ENCODE data around the gene HOXB2. TPM values are rescaled to one million over a fixed set of nuclear protein-coding genes. Genes with fewer than 3 reads are reported as not detected.

The HOXB2 gene
- total and polyA plus RNA-seq, 2 experiments from 2014 or later: not detected

- peaks cover 38% of the 10 kb centered on the region for H3K27me3 Mint-ChIP-seq (ENCODE audit: insufficient read depth, low read depth, poor library complexity)
- no peak for DNase-seq (ENCODE audit: low spot score)
- H3K4me3 ChIP-seq: no peak overlapping the region
- H3K27ac ChIP-seq (ENCODE audit: low read depth): no peak overlapping the region
- no peak overlapping the region for H3K27ac Mint-ChIP-seq
- TF ChIP-seq NANOG (IDR thresholded peaks at IDR 0.05; ENCODE audit: borderline replicate concordance): no peak
- TF ChIP-seq ZNF462 (CRISPR knock-in tag; IDR thresholded peaks at IDR 0.05): no peak
- TF ChIP-seq CTCF (conservative IDR thresholded peaks at IDR 0.05; ENCODE audit: low read depth in 2 of 2): no peak
- no peak for TF ChIP-seq JUNB (IDR thresholded peaks at IDR 0.05; ENCODE audit: unreplicated experiment)
- TF ChIP-seq REST (IDR thresholded peaks at IDR 0.05; ENCODE audit: unreplicated experiment): no peak
- no peak for TF ChIP-seq EZH2 (IDR thresholded peaks at IDR 0.05; ENCODE audit: low read depth, unreplicated experiment)
- TF ChIP-seq STAT1 (IDR thresholded peaks at IDR 0.05; ENCODE audit: unreplicated experiment): no peak
- TF ChIP-seq ZNF114 (CRISPR knock-in tag; IDR thresholded peaks at IDR 0.05): no peak
- H3K9me3 Mint-ChIP-seq: no peaks in the 10 kb centered on the region
- H3K4me2 ChIP-seq: no peak overlapping the region
- no peaks in the 10 kb centered on the region for H3K9me2 ChIP-seq (ENCODE audit: insufficient read depth)
- H3K4me1 ChIP-seq (ENCODE audit: insufficient read depth): peaks cover 22% of the 10 kb centered on the region
- H3K27me3 ChIP-seq (ENCODE audit: insufficient read depth): peaks cover 89% of the 10 kb centered on the region
- no peak overlapping the region for H3K4me3 Mint-ChIP-seq
- peaks cover 27% of the 10 kb centered on the region for H3K4me1 Mint-ChIP-seq
- H3K36me3 ChIP-seq (ENCODE audit: insufficient read depth): no peaks in the 10 kb centered on the region
- H3K36me3 Mint-ChIP-seq (ENCODE audit: low read depth): no peaks in the 10 kb centered on the region
- no peak for ATAC-seq
- no peaks in the 10 kb centered on the region for H3K79me2 ChIP-seq (replicated peaks; ENCODE audit: insufficient read depth)
- no peak overlapping the region for H2AFZ ChIP-seq
- H4K20me1 ChIP-seq (replicated peaks; ENCODE audit: insufficient read depth): 0 out of 2 replicates have a peak, but pooled peaks cover 13% of the 10 kb centered on the region
- H3F3A ChIP-seq (replicated peaks; ENCODE audit: low read depth): 0 out of 2 replicates have a peak, but pooled peaks cover 3% of the 10 kb centered on the region
These were observed 50.6 kb downstream of the HOXB2 start for GRCh38 chr17:48494335-48494734.

Measured in GM23338 (cell line).